NCI-H345 treated with DMSO at 0.1 percent for 48 hours (cell line): ENCODE measurements around the gene FNDC8.
"Not testable (repeated sequence)": the region's sequence is repeated elsewhere in the genome, so short reads cannot be mapped to it uniquely, and the experiment has no call there.

Experiments
- DNase-seq: peaks from one replicate; lab custom pipeline; 2025; ENCODE audit not compliant: unreplicated experiment; lab: John Stamatoyannopoulos, UW

FNDC8 gene

GRCh38 chr17:35169835-35170363 is 48.5 kb downstream of the FNDC8 start:
- no peak for DNase-seq

DNA sequence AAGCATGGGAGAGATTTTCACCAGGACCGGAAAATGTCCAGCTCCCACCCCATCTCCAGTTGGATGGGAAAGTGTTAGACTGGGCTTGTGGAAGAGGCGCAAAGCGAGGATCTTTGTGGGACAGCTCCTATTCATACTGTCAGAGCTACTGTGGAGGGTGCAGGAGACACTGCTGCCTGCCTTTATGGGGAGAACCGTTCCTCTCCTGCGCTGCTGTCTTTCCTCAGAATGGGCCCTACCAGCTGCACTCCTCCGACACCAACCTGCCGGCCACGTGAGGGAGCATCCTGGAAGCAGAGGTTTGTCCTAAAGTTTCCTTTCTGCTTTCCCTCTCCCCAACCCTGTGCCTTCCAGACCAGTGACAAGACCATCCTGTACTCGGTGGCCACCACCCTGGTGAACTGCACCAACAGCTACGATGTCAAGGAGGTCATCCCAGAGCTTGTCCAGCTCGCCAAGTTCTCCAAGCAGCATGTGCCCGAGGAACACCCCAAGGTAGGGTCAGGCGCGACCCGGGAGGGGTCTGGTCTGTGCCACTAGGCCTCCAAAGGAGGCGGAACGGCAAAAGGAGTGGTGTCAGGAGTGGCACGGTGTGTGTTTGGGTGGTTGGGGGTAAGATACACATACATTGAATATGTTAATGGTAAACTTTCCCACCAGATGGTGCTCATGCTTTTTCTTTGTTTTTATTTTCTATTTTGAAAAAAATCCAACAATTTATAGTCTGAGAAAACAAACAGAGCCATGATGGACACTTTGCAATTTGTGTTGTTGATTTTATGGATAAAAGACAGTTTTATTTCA is 49.8 kb downstream of the FNDC8 start:
- no peak for DNase-seq

DNA sequence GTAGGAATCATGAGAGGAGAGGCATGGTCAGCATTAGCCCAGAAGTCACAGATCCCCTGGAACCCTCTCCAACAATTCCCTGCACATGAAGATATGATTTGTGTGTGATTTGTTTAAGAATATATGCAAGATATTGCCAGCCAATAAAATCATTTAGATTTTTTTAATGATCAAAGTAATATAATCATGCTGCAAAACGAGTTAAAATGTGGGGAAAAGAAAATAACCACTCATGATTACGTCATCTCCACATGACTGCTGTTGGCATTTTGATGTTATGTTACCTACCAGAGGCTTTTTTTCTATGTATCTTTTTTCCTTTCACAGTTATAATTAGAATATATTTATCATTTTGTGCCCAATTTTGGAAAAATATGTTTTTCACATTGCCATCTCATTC is 50.4 kb downstream of the FNDC8 start:
- no peak for DNase-seq

DNA sequence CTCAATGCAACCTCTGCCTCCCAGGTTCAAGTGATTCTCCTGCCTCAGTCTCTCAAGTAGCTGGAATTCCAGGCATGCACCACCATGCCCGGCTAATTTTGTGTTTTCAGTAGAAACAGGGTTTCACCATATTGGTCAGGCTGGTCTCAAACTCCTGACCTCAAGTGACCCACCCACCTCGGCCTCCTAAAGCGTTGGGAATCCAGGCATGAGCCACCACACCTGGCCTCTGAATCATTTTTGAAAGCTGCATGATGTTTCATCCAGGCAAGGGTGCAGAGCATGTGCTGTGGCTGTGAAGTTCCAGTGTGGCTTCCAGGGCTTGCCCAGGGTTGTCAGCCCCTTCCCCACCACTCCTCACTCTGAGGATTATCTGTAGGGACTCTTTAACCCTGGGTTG is 50.9 kb downstream of the FNDC8 start:
- DNase-seq: not testable (repeated sequence)

DNA sequence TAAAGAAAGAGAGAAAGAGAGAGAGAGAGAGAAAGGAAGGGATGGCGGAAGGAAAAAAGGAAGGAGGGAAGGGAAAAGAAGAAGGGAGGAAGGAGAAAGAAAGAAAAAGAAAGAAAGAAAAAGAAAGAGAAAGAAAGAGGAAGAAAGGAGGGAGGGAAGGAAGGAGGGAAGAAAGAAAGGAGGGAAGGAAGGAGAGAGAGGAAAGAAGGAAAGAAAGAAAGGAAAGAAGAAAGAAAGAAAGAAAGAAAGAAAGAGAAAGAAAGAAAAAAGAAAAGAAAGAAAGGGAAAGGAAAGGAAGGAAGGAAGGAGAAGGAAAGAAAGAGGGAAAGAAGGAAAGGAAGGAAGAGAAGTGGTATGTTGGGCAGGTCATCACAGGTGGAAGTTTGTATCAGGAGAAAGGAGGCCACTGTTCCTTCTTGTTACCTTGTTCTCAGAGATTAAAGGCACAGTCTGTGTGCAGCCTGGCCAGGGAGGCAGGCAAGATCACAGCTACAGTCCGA is 53.5 kb downstream of the FNDC8 start:
- no peak for DNase-seq

DNA sequence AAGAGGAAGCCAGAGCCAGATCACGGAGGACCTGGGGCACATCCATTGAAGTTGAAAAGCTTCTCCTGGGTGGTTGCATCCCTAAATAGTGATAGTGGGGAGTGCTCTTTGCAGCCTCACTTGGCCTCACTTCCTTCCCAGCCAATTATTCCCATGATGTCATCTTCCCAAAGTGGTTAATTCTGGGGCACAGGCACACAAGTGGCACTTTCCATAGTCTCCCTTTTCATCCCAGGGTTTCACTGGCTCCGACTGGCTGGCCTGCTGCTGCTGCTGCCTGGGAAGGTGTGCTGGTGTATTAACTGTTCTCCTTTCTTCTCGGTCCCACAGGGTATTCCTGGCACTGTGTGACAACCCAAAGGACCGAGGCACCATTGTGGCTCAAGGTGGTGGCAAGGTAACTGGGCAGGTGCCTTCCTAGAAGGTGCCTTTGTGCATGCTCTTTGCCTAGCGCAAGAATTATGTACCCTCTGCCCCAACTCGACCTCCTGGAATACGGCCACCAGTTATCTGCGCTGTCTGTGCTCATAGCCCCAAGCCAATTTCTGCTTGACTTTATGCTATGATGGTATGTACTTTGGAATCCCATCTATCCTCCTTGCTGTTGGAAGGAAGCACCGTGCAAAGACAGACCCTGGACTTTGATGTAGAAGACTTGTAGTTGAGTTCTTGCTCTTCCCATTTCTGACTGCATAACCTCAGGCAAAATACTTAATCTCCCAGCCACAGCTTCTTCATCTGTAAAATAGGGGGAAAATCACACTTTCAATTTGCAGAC is 54.4 kb downstream of the FNDC8 start:
- DNase-seq: no peak

GRCh38 chr17:35176897-35177296 is 55.5 kb downstream of the FNDC8 start:
- DNase-seq: no peak

GRCh38 chr17:35179379-35179778 is 58.0 kb downstream of the FNDC8 start:
- DNase-seq: not testable (repeated sequence)
